ENCODE data around the gene AFAP1. TPM values are rescaled to one million over a fixed set of nuclear protein-coding genes. Genes with fewer than 3 reads are reported as not detected.

Gene AFAP1
- total and polyA plus RNA-seq, 2 of the 8 experiments (the other 6 are each of a cell fraction or from before 2014, with no cell fraction given) = 3.6 to 18.2 TPM

- TF ChIP-seq CHD7 (IDR thresholded peaks at IDR 0.05; ENCODE audit: insufficient replicate concordance, low read length) = no peak
- no peak for TF ChIP-seq ZNF274 (IDR thresholded peaks at IDR 0.05; ENCODE audit: borderline replicate concordance, extremely low read depth, low read length)
- no peak for TF ChIP-seq FOSL1 (IDR thresholded peaks at IDR 0.05; ENCODE audit: insufficient read depth, low read depth, low read length)
- TF ChIP-seq CBX5 (IDR thresholded peaks at IDR 0.05; ENCODE audit: low read depth, low read length) = no peak
- no peak for TF ChIP-seq TAF7 (optimal IDR thresholded peaks at IDR 0.05; ENCODE audit: borderline replicate concordance, low read depth, low read length)
- no peak for TF ChIP-seq KDM5A (IDR thresholded peaks at IDR 0.05; ENCODE audit: low read length)
- no peak for TF ChIP-seq CHD1 (IDR thresholded peaks at IDR 0.05; ENCODE audit: low read depth, low read length)
- no peak for TF ChIP-seq EGR1 (IDR thresholded peaks at IDR 0.05; ENCODE audit: borderline replicate concordance, low read depth, low read length)
- TF ChIP-seq BCL11A (IDR thresholded peaks at IDR 0.05; ENCODE audit: low read depth in 2 of 2, low read length in 2 of 2) = no peak
- TF ChIP-seq RAD21 (IDR thresholded peaks at IDR 0.05 in 1 of 2, conservative IDR thresholded peaks at IDR 0.05 in 1 of 2; ENCODE audit: low read depth in 2 of 2, low read length in 2 of 2) = no peak
- no peak for TF ChIP-seq MAFK (IDR thresholded peaks at IDR 0.05; ENCODE audit: low read depth, low read length)
These were observed 128.0 kb downstream of the AFAP1 start (continued) for GRCh38 chr4:7811536-7812191.

Data from H1 (cell line).